Stimulated activated CD4-positive, alpha-beta T cell treated with anti-CD3 and anti-CD28 coated beads, Interleukin-2, amount 100 ng/mL, for 4 hours (primary cell): ENCODE measurements around the gene SNX8.
"Not testable (repeated sequence)": the region's sequence is repeated elsewhere in the genome, so short reads cannot be mapped to it uniquely, and the experiment has no call there.

Experiments used
- DNase-seq: peaks from one replicate; pipeline ENCODE4 v3.0.0-alpha.2; 2020; ENCODE audit warnings: low read depth

The SNX8 gene, protein sequence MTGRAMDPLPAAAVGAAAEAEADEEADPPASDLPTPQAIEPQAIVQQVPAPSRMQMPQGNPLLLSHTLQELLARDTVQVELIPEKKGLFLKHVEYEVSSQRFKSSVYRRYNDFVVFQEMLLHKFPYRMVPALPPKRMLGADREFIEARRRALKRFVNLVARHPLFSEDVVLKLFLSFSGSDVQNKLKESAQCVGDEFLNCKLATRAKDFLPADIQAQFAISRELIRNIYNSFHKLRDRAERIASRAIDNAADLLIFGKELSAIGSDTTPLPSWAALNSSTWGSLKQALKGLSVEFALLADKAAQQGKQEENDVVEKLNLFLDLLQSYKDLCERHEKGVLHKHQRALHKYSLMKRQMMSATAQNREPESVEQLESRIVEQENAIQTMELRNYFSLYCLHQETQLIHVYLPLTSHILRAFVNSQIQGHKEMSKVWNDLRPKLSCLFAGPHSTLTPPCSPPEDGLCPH

GRCh38 chr7:2314209-2314955 is at the start of gene SNX8:
Gene SNX8, minus strand, starts transcription at chr7:2314441. Its CDS starts 20 bp downstream, at chr7:2314421.
- peak; percentile 91 for DNase-seq

DNA sequence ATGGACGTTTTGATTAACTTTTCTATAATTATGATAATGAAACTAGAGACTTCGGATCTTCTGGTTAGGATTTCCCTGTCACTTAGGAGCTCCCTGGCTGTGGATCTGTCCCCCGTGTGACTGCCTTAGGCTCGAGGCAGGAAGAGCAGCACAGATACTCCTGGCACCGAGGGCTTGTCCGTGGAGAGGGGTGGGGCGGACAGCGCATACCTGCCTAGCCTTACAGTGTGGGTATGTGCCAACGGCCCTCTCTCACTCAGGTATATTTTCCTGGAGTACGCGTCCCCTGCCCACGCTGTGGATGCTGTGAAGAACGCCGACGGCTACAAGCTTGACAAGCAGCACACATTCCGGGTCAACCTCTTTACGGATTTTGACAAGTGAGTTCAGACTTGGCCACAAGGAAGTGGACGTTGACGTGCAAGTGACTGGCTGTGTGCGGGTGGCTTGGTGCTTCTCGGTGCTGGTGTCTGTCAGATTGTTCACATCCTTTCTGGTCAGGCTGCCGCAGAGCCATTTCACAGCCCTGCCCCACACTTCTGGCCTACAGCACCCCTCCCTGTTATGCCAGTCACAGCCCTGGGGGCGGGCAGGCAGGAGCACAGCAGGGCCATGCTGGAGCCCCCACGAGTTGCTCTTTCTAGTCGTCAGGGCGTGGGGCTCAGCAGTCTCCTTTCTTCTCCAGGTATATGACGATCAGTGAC is 48.3 kb upstream of the SNX8 start:
- no peak for DNase-seq

GRCh38 chr7:2360796-2361195 is 46.6 kb upstream of the SNX8 start:
- DNase-seq, result no peak

- no peak for DNase-seq
Measured at GRCh38 chr7:2359610-2360009, 45.4 kb upstream of the SNX8 start.

GRCh38 chr7:2358968-2359527 is 44.8 kb upstream of the SNX8 start:
- DNase-seq, result no peak

DNA sequence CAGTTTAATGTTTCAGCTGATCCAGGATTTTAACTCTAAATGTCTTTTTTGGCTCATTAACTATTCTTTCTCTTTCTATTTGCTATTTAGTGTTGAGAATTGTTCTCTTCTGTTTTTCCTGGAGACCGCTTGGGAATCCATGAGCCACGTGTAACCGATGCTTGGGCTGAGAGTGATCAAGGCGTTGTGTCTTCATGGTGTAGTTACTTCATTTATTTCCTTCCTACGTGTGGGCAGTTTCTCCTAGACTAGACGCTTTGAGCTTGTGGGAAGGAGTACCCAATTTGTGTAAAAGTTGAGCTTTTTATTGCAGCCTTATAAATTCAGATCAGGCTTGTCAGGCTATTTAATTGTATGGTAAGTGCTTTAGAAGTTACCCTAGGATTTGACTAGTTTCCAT is 43.3 kb upstream of the SNX8 start:
- DNase-seq, result no peak

GRCh38 chr7:2357165-2357564 is 42.9 kb upstream of the SNX8 start:
- no peak for DNase-seq

DNA sequence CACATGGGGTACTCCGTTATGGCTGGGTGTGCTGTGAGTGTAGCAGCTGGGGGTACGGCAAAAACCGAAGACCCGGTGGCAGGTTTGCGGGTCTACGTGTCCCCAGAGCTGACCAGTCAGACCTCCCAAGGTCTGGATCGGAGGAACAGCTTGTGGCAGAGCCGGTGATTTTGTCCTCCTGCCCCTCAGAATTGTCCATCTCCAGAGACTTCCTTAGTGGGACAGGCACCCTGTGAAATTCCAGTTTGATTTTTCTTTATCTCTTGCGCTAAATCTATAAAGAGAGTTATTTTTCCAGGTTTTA is 41.4 kb upstream of the SNX8 start:
- DNase-seq, result no peak

DNA sequence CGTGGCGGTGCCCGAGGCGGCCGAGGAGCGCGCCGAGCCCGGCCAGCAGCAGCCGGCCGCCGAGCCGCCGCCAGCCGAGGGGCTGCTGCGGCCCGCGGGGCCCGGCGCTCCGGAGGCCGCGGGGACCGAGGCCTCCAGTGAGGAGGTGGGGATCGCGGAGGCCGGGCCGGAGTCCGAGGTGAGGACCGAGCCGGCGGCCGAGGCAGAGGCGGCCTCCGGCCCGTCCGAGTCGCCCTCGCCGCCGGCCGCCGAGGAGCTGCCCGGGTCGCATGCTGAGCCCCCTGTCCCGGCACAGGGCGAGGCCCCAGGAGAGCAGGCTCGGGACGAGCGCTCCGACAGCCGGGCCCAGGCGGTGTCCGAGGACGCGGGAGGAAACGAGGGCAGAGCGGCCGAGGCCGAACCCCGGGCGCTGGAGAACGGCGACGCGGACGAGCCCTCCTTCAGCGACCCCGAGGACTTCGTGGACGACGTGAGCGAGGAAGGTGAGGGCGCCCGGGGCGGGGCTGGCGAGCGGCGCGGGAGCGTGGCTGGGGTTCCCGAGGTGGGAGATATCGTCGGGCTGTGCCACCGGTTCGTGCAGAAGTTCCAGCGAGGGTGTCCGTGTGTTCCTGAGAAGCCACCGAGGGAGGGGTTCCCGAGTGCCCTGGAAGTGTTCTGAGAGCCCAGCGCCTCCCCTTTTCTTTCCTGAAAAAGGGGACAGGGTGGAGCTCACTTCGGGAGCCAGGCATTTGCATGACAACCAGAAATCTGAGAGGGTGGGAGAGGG is 40.9 kb upstream of the SNX8 start:
- no peak for DNase-seq

- DNase-seq, result peak; percentile 86
Measured at GRCh38 chr7:2354186-2354938, 40.1 kb upstream of the SNX8 start, which contains the start of gene EIF3B. Gene EIF3B, plus strand, starts transcription at chr7:2354827. Its CDS starts 95 bp downstream, at chr7:2354922.

- DNase-seq, result peak; percentile 88
Measured at GRCh38 chr7:2353936-2354185, 39.6 kb upstream of the SNX8 start.

DNA sequence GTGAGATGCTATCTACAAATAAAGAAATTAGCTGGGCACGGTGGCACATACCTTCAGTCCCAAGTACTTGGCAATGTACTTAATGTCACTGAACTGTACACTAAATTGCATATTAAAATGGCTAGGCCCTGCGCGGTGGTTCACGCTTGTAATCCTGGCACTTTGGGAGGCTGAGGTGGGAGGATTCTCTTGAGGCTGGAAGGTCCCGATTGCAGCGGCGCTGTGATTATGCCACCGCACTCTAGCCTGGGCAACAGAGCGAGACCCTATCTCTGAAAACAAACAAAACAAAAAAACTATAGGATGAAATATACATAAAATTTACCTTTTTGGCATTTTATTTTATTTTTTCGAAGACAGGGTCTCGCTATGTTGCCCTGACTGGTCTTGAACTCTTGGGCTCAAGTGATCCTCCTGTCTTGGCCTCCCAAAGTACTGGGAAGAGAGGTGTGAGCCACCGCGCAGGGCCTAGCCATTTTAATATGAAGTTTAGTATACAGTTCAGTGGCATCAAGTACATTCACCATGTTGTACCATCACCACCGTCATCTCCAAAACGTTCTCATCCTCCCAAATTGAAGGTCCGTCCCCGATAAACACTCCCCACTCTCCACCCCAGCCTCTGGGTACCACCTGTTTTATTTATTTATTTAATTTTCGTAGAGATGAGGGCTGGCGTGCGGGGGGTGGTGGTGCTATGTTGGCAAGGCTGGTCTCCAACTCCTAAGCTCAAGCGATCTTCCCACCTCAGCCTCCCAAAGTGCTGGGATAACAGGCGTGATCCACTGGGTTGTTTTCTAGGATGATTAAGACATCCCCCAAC is 39.1 kb upstream of the SNX8 start:
- DNase-seq, result no peak

GRCh38 chr7:2350861-2351260 is 36.6 kb upstream of the SNX8 start:
- no peak for DNase-seq

- DNase-seq, result no peak
Measured at GRCh38 chr7:2350055-2350454, 35.8 kb upstream of the SNX8 start.

DNA sequence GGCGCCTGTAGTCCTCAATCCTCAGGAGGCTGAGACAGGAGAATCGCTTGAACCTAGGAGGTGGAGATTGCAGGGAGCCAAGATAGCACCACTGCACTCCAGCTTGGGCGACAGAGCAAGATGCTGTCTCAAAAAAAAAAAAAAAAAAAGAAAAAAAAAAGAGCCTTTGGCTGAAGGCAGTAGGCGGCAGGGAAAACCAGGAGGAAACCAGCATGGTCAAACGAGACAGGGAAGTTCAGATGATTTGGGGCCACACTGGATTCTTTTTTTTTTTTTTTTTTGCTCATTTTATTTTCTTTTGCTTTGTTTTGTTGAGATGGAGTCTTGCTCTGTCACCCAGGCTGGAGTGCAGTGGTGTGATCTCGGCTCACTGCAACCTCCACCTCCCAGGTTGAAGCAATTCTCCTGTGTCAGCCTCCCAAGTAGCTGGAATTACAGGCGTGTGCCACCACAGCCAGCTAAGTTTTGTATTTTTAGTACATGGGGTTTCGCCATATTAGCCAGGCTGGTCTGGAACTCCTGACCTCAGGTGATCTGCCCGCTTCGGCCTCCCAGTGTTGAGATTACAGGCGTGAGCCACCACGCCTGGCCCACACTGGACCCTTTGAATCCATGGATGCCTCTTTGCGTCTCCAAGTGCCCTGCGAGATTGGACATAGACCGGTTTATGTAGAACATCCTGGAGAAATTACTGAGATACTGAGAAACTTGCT is 33.3 kb upstream of the SNX8 start:
- not testable (repeated sequence) for DNase-seq

GRCh38 chr7:2336626-2337299 is 22.5 kb upstream of the SNX8 start:
- DNase-seq, result no peak

DNA sequence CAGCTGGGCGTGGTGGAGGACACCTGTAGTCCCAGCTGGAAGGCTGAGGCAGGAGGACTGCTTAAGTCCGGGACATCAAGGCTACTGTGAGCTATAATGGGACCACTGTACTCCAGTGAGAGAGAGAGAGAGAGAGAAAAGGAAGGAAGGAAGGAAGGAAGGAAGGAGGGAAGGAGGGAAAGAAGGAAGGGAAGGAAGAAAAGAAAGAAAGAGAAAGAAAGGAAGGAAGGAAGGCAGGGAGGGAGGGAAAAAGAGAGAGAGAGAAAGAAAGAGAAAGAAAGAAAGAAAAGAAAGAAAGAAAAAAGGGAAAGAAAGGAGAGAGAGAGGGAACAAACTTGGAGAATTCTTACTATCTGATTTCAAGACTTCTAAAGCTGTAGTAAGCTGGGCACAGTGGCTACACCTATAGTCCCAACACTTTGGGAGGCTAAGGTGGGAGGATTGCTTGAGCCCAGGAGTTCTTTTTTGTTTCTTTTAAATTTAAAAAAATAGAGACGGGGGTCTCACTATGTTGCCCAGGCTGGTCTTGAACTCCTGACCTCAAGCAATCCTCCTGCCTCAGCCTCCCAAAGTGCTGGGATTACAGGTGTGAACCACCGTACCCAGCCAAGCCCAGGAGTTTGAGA is 18.5 kb upstream of the SNX8 start:
- DNase-seq, result not testable (repeated sequence)

GRCh38 chr7:2331707-2332106 is 17.5 kb upstream of the SNX8 start:
- DNase-seq, result no peak

DNA sequence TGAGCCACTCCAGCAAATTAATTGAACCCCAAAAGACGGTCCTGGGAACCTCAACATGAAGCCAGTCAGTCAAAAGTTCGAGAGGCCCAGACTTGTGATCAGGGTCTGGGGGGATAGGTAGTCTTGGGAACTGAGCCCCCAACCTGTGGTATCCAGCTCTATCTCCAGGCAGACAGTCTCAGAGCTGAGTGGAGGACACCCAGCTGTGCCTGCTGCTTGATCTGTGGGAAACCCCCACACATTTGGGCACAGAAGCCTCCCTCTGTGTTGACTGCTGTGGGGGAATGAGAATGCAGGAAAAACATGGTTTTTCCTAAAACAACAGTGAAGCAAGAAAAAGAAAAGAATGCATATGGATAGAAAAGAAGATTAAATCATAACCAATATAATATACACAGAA is 16.3 kb upstream of the SNX8 start:
- no peak for DNase-seq
